Stomach (tissue), 4 donors: ENCODE data around the gene SCYGR8.

Experiments
- CTCF ChIP-seq, 7 experiments: fragments of 450-650 bp in 4 of 7; fragments of 200-600 bp in 3 of 7; sonication (generic) in 3 of 7; IDR thresholded peaks; one replicate each; pipeline ENCODE4 v1.5.1; 2016 to 2019; ENCODE audit warnings: antibody characterized with exemption in 7 of 7, control low read depth in 2 of 7, mild to moderate bottlenecking in 1 of 7
- POLR2A ChIP-seq, 4 donors: fragments of 450-650 bp; IDR thresholded peaks; one replicate each; pipeline ENCODE4 v1.6.1; 2016; ENCODE audit warnings: antibody characterized with exemption in 4 of 4, control low read depth in 2 of 4, mild to moderate bottlenecking in 1 of 4, moderate library complexity in 1 of 4
- POLR2AphosphoS5 ChIP-seq, 3 donors: sonication (generic); formaldehyde crosslinking; IDR thresholded peaks; one replicate each; pipeline ENCODE4 v1.6.1; 2016; ENCODE audit warnings: antibody characterized with exemption in 3 of 3

- TF ChIP-seq POLR2A (IDR thresholded peaks at IDR 0.05) = no peak
- TF ChIP-seq POLR2AphosphoS5 (IDR thresholded peaks at IDR 0.05) = no peak
- TF ChIP-seq CTCF (IDR thresholded peaks at IDR 0.05) = no peak
Observed at GRCh38 chr2:227696990-227697679, 48.6 kb upstream of the SCYGR8 start.
